K562 (cell line): ENCODE measurements around the gene MECP2. TPM values are rescaled to one million over a fixed set of nuclear protein-coding genes. Genes with fewer than 3 reads are reported as not detected.

ENCODE experiments used
- AFF4 ChIP-seq: sonication (generic); formaldehyde crosslinking; IDR thresholded peaks from 2 replicates; pipeline ENCODE4 v1.8.0; 2023; ENCODE audit warnings: mild to moderate bottlenecking, missing genetic modification reagents
- DEAF1 ChIP-seq: fragments of 450-650 bp; formaldehyde crosslinking; IDR thresholded peaks from 2 replicates; pipeline ENCODE4 v1.4.0; 2020; ENCODE audit warnings: mild to moderate bottlenecking, moderate library complexity
- MYC ChIP-seq, 2 experiments: fragments of 250-450 bp in 1 of 2; sonication (Bioruptor Pico) in 1 of 2; IDR thresholded peaks; 2 replicates each; pipeline versions ENCODE4 v1.5.1 to v1.6.1; 2012 to 2021; ENCODE audit warnings: low read depth in 2 of 2, borderline replicate concordance in 1 of 2, improper control_type of control experiment in 1 of 2, low read length in 1 of 2, mild to moderate bottlenecking in 1 of 2, moderate library complexity in 1 of 2
- RAD21 ChIP-seq, 2 experiments: fragments of 250-450 bp in 1 of 2; fragments of 450-650 bp in 1 of 2; sonication (Bioruptor Pico) in 1 of 2; formaldehyde crosslinking in 1 of 2; IDR thresholded peaks in 1 of 2; conservative IDR thresholded peaks in 1 of 2; 2 replicates each; pipeline versions ENCODE4 v1.4.0 to v1.8.0; 2020 to 2022; ENCODE audit warnings: mild to moderate bottlenecking in 2 of 2, moderate library complexity in 1 of 2
- SMAD4 ChIP-seq: fragments of 250-450 bp; sonication (Bioruptor Pico); conservative IDR thresholded peaks from 2 replicates; pipeline ENCODE4 v1.8.0; 2021; ENCODE audit warnings: inconsistent platforms, mild to moderate bottlenecking, moderate library complexity
- SMARCC2 ChIP-seq: fragments of 450-650 bp; IDR thresholded peaks from 2 replicates; pipeline ENCODE4 v1.6.1; 2017; ENCODE audit warnings: antibody characterized with exemption, moderate library complexity, mild to moderate bottlenecking, low read depth
- SOX6 ChIP-seq: fragments of 450-650 bp; IDR thresholded peaks from 2 replicates; pipeline ENCODE4 v1.6.1; 2014; ENCODE audit warnings: mild to moderate bottlenecking
- polyA plus RNA-seq, 8 experiments: library from polyadenylated mRNA; depleted of rRNA in 4 of 8; stranded (reverse) in 5 of 8; unstranded in 3 of 8; fragments of >200 nt; fragmentation: Nextera tagmentation in 2 of 8; fragmentation: Illumina TruSeq in 1 of 8; extraction: Ambion mirVana in 2 of 8; extraction: Trizol in 1 of 8; gene quantifications; 2 replicates each; pipeline versions ENCODE4 v1.2.1 to v1.2.3, GENCODE V29; 2011 to 2014; ENCODE audit warnings: inconsistent platforms in 1 of 8, missing spikeins in 1 of 8
- total RNA-seq, 7 experiments: library from RNA; depleted of rRNA in 6 of 7; stranded (reverse); fragments of >200 nt in 6 of 7; fragmentation: Illumina TruSeq in 2 of 7; extraction: Trizol in 2 of 7; gene quantifications; 2 replicates each; pipeline versions ENCODE4 v1.2.1 to v1.2.3, GENCODE V29; 2011 to 2021; ENCODE audit warnings: low replicate concordance in 1 of 7
- TF ChIP-seq, protein P1 (sequence below), 2 experiments: IDR thresholded peaks; 2 replicates each; pipeline ENCODE4 v1.6.1; 2012; ENCODE audit warnings: improper control_type of control experiment in 2 of 2, low read depth in 2 of 2, low read length in 2 of 2, borderline replicate concordance in 1 of 2

MECP2 gene
- total and polyA plus RNA-seq, 9 of the 15 experiments (the other 6 are each of a cell fraction or from before 2014, with no cell fraction given), result 2.1 to 50.9 (median 30.5) TPM

DNA sequence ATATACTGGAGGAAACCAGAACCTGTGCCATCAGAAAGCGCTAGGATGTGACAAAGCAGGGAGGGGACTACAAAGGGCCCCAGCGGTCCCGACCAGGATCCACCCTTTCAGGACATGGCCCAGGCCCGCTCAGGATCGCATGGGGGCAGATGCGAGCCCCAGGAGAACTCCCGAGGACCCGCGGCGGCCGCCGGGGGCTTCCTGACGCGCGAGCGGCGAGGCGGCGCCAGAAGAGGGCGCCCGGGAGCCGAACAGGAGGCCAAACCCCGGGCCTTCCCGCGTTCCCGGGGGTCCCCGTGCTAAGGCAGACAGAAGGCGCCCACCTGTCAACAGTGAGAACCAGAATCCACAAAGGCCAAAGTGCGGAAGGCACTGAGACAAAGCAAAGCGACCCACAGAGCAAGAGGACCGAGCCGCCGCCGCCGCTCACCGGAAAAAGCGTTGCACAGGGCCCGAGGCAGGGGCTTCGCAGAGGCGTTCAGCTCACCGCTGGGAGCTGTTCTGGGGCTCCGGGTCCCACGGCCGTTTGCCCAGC is 39.2 kb upstream of the MECP2 start (continued):
- TF ChIP-seq, protein P1, sequence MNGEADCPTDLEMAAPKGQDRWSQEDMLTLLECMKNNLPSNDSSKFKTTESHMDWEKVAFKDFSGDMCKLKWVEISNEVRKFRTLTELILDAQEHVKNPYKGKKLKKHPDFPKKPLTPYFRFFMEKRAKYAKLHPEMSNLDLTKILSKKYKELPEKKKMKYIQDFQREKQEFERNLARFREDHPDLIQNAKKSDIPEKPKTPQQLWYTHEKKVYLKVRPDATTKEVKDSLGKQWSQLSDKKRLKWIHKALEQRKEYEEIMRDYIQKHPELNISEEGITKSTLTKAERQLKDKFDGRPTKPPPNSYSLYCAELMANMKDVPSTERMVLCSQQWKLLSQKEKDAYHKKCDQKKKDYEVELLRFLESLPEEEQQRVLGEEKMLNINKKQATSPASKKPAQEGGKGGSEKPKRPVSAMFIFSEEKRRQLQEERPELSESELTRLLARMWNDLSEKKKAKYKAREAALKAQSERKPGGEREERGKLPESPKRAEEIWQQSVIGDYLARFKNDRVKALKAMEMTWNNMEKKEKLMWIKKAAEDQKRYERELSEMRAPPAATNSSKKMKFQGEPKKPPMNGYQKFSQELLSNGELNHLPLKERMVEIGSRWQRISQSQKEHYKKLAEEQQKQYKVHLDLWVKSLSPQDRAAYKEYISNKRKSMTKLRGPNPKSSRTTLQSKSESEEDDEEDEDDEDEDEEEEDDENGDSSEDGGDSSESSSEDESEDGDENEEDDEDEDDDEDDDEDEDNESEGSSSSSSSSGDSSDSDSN (IDR thresholded peaks at IDR 0.05; ENCODE audit: borderline replicate concordance in 1 of 2, low read depth in 2 of 2, low read length in 2 of 2), result 0 out of 4 replicates have a peak, but pooled peaks of 1 of the 2 experiments have one; percentile 65
- TF ChIP-seq DEAF1 (CRISPR knock-in tag) (peak; percentile 51; the same call in 1 of the 2 replicates), MYC (IDR thresholded peaks at IDR 0.05; ENCODE audit: low read depth, low read length) (peak; percentile 28; the same call in 1 of the 2 replicates), MYC (CRISPR knock-in tag; IDR thresholded peaks at IDR 0.05; ENCODE audit: borderline replicate concordance, low read depth) (no peak), SOX6 (0 out of 2 replicates have a peak, but pooled peaks have one; percentile 27), SMAD4 (CRISPR knock-in tag) (peak; percentile 61; the same call in 1 of the 2 replicates), RAD21 (CRISPR knock-in tag; conservative IDR thresholded peaks at IDR 0.05 in 1 of 2, IDR thresholded peaks at IDR 0.05 in 1 of 2) (peak; percentile 71 to 81), SMARCC2 (no peak), AFF4 (CRISPR knock-in tag) (no peak)
